HG03280 (cell line): ENCODE data around the gene FXN.
A peak's percentile ranks its signal among the peaks of the same experiment; 100 is the strongest.
"Not testable (repeated sequence)": the region's sequence is repeated elsewhere in the genome, so short reads cannot be mapped to it uniquely, and the experiment has no call there.

ENCODE experiments used
- ATAC-seq: cut with Tn5 transposase; IDR thresholded peaks from one replicate; pipeline ENCODE4 v1.9.1; 2021; ENCODE audit warnings: mild to moderate bottlenecking, moderate library complexity; ENCODE audit not compliant: unreplicated experiment

The FXN gene

DNA sequence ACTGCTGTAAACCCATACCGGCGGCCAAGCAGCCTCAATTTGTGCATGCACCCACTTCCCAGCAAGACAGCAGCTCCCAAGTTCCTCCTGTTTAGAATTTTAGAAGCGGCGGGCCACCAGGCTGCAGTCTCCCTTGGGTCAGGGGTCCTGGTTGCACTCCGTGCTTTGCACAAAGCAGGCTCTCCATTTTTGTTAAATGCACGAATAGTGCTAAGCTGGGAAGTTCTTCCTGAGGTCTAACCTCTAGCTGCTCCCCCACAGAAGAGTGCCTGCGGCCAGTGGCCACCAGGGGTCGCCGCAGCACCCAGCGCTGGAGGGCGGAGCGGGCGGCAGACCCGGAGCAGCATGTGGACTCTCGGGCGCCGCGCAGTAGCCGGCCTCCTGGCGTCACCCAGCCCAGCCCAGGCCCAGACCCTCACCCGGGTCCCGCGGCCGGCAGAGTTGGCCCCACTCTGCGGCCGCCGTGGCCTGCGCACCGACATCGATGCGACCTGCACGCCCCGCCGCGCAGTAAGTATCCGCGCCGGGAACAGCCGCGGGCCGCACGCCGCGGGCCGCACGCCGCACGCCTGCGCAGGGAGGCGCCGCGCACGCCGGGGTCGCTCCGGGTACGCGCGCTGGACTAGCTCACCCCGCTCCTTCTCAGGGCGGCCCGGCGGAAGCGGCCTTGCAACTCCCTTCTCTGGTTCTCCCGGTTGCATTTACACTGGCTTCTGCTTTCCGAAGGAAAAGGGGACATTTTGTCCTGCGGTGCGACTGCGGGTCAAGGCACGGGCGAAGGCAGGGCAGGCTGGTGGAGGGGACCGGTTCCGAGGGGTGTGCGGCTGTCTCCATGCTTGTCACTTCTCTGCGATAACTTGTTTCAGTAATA is at the start of gene FXN:
FXN (plus strand) TSS at position 315 of the 871 bp plus-strand sequence; CDS start at position 346, 31 bp downstream.
- ATAC-seq, result peak; percentile 92

GRCh38 chr9:68986949-68987348 is 48.6 kb upstream of the FXN start:
- not testable (repeated sequence) for ATAC-seq

- no peak for ATAC-seq
Observed at GRCh38 chr9:68991457-68991856, 44.1 kb upstream of the FXN start.

- no peak for ATAC-seq
Observed at GRCh38 chr9:68995776-68996175, 39.8 kb upstream of the FXN start.

- no peak for ATAC-seq
Observed at GRCh38 chr9:68996462-68996861, 39.1 kb upstream of the FXN start.

DNA sequence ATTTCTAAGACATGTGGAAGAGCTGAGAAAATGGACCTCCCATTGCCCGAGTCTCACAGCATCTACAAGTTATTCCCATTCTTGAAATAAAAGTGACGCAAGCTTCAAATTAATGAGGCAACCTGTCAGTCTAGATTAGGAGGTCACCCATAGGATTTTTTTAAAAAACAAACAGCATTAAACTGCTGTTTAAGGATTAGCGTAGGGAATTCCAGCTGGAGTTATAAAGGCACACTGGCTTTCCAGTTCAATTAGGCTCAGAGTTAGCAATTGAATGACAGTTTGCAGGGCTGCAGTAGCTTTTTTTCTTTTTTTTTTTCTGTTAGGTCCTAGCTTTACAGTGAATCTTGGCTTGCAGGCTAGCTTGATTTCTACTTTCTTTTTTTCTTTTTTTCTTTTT is 37.9 kb upstream of the FXN start:
- no peak for ATAC-seq

DNA sequence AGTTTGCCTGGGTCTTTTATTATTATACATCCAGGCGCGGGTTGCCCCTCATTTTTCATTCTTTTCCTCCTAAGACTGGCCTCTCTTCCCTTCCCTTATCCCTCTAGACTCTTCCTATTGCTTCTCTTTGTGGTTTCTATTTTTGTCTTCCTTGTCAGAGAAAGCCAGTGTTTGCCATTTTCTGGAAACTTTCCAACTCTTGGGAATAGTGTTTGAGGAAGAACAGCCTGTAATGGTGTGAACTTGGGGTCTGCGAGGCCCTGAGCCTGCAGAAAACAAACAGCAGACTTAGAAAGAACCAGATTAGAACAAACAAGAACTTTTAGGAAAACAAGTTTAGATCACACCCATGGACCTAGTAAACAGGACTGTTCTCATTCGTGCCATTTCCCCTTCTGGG is 37.2 kb upstream of the FXN start:
- ATAC-seq, result no peak

GRCh38 chr9:68998812-68999211 is 36.7 kb upstream of the FXN start:
- no peak for ATAC-seq

DNA sequence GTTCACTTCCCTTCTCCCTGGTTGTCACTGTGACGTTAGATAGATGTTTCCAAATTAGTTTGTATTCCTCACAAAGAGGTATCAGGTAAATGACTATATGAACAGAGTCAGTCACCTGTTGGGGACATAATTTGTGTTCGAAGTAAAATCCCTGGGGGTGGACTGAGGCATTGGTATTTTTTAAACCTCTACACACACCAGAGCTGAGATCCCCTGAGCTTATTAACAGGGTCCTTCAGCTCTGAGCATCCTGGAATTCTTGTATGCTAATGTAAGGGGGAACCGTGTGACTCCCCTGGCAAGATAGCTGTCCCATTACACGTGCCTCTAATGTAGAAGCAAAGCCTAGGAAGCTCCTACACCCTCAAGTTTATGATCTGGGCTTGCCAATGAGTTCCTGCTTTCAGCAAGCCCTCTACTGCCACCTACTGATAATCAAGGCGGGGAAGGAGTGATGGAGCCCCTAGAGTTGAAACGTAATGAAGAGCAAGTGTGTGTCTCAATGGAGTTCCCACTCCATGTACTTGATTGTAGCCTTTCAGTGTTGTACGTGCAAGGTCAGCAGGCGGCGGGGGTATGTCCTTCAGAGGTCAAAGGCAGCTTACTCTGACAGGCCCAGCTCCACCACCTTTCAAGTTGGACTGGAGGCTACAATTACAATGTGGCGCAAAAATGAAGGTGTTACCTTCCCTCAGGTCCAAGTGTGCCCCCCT is 36.0 kb upstream of the FXN start:
- ATAC-seq, result peak; percentile 93

DNA sequence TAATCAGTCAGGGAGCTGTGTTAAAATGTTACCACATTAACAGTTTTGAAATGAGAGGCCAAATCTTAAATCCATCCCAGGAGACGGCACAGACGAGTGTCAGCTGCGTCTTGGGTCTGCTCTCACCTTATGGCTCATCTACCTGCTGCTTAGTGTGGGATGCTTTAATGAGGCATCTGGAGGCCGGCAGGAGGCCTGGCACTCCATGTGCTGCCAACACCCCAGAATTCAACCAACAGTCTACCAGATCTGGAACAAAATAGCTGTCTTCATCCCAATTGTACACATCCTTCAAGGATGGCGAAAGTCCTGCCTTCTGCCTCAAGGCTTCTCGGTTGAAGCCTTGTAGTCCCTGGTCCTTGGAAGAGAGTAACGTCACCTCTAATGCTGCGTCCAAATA is 33.6 kb upstream of the FXN start:
- no peak for ATAC-seq

- no peak for ATAC-seq
Observed at GRCh38 chr9:69003051-69003450, 32.5 kb upstream of the FXN start.

- ATAC-seq, result no peak
Observed at GRCh38 chr9:69004836-69005235, 30.7 kb upstream of the FXN start.

- ATAC-seq, result no peak
Observed at GRCh38 chr9:69009708-69010107, 25.8 kb upstream of the FXN start.

GRCh38 chr9:69012696-69013381 is 22.7 kb upstream of the FXN start:
- no peak for ATAC-seq

DNA sequence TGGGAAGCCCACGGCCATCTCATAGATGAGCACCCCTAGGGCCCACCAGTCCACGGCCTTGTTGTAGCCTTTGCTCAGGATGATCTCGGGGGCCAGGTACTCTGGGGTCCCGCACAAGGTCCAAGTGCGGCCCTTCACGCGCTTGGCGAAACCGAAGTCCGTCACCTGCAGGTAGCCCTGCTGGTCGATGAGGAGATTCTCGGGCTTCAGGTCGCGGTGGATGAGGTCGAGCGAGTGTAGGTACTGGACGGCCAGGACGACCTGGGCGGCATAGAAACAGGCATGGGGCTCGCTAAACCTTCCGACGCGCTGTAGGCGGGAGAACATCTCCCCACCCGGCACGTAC is 22.2 kb upstream of the FXN start:
- ATAC-seq, result no peak

DNA sequence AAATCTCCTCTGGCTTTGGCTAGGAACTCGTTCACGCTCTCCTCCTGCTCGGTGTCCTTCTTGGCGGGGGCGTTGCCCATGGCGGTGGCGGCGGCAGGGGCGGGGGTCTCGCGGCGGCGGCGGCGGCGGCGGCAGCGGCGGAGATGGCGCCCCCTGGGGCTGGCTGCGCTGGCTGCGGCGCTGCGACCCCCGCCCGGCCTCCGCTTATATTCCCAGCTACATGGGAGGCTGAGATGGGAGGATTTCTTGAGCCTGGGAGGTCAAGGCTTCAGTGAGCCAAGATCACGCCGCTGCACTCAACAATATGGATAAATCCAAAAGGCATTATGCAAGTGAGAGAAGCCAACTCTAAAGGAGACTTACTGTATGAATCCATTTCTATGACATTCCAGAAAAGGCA is 21.5 kb upstream of the FXN start, which contains the start of gene PRKACG:
PRKACG (minus strand) TSS at position 101 of the 400 bp plus-strand sequence; CDS start at position 80, 21 bp downstream.
- ATAC-seq, result no peak

DNA sequence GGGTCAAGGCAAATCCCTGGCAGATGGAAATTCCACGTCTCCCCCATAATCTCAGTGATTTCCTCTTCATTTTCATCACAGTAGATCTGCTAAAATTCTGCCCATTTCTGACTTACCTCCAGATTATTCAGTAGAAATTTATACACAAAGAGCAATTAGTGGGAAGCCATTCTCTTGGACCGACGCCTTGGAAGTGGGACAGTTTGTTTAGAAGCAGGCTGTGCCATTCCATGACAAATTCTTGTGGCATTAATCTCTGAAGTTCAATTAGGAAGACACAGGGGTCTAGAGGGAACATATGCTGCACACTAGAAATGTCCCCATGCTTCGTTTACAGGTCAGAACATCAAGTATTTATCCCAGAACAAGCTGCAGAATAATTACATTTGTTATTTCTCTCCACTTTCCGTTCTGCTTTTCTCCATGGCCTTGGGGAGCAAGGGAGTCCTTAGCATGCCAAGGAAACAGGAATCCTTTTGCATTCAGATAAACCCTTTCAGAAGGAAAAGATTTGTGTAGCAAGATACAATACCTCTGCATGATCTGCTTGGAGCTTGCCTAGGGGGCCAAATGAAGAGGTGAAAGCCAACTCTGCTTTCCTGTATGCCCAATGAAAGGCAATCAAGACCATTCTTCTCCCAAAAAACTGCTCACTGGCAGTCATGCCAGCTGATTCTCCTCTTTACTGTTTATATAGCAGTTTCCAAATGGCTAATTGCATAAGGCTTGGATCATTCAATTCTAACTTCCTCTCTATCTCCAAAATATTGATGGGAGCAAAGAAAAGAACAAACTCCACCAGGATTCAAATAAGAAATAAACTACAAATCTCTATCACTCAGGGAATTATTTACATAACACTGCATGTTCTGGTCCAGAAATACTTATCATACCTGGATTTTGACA is 19.1 kb upstream of the FXN start:
- ATAC-seq, result no peak

DNA sequence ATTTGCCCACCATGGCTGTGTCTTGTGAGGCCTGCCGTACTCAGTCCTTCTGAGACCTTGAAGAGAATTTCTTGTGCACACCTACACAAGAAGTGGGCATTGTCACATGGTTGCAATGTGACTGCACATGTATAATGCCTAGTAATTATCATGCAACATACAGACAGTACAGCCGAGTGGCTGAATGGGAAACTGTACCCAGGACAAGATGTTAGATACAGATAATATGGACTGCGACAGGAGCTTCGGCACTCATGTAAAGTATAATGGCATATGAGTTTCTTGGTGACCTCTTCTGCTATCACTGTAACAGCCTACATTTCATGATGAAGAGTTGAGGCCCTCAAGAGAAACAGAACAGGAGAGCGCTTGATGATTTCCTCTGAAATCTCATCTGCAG is 16.8 kb upstream of the FXN start:
- no peak for ATAC-seq

DNA sequence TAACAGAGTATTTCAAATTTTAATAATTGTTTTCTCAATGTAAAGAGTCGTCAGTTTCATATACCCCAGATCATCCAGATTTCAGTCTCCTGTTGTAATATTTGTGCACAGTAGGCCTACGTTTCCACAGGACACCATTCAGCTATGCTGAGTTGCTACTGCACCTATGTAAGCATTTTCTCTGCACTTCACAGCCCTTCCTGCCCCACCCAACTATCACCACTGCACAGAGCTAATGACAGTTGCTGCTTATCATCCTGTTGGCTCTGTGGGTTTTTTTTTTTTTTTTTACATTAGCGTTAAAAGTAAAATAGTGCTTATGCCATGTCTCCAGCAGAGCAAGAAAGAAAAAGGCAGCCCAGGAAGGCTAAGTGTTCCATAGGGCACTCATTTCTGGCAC is 15.7 kb upstream of the FXN start:
- no peak for ATAC-seq

DNA sequence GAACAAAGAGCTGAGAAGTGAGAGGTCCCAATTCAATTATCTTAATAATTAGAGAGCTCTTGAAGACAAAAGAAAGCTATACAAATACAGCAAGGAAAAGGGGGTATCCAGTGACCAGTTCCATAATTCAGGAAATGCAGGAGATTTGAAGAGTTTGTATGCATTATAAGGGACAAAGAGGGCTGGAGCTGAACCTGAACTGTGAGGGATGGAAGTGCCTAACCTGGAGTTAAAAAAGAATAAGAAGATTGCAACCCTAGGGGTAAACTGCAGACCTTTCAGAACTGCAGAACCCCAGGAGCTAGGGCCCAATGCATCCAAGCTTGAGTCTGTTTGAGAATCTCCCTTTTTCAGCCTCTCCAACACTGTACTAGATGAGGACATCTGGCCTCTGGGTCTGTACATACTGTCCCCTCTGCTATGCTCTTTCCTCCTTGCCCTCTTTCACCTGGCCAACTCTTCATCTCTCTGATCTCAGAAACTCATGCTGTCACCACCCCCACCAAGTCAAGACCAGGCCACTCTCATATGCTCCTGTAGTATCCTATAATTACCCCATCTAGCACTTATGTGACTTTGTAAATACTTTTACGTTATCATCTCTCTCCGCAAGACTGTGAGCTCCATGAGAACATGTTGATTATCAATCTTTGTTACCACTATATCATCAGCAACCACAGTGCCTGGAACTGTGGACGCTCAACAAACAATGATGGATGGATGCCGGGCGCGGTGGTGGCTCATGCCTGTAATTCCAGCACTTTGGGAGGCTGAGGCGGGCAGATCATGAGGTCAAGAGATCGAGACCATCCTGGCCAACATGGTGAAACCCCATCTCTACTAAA is 15.0 kb upstream of the FXN start:
- no peak for ATAC-seq
